Ramos (cell line): ENCODE data around the gene SCFD2.
"Not testable (repeated sequence)": the region's sequence is repeated elsewhere in the genome, so short reads cannot be mapped to it uniquely, and the experiment has no call there.

ENCODE experiments used
- in situ Hi-C: fragments of 300-500 bp; cut with MboI; formaldehyde crosslinking; loops from one replicate; pipeline ENCODE4 v1.14.3; 2022; ENCODE audit warnings: low sequenced_read_pairs; ENCODE audit not compliant: unreplicated experiment

Gene SCFD2

DNA sequence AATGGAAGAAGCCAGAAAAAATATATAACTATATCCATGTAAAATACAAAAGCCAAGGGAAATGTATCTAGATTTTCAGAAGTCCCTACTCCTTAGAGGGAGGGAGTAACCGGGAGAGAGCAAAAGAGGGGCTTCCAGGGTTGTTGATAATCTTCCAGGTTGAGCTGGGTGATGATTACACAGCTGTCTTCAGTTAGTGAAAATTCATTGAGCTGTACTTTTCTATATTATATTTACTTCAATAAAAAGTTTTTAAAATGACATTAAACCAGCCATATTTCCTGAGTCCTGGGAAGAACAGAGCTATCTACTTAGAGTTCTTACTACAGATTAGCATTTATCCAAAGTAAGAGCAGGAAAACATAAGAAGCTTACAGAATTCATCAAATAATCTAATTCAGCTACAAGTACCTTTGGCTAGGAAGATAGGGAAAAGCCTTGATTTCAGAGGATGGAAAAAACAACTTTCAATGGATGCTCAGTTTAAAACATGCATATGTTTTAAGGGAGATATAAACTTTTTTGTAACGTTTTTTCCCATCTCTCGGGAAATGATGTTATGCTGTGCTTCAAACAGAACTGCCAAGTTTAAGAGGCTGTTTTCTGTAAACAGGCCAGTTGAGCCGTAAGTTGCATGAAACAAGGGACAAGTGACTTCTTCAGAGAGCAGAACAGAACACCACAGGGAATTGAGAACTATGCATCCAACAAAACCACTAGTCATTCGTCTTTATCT is 204.6 kb downstream of the SCFD2 start:
- in situ Hi-C loops = no loop called here

DNA sequence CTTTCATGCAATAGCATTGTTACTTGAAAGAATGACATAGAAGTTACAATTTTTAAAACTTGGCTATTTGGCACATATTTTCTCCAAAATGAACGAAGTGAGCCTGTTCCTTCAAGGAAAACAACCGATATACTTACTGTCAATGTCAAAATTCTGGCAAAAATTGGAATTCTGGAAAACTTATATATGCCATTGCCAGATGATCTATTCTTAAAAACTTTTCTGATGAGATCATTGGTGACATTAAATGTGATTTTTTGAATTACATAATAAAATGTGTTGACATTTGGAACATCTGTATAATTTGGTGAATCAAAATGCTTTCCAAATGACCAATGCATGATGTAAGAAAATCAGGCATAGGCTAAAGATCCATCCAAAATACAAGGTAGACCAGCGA is 209.0 kb downstream of the SCFD2 start:
- in situ Hi-C loops = no loop called here

DNA sequence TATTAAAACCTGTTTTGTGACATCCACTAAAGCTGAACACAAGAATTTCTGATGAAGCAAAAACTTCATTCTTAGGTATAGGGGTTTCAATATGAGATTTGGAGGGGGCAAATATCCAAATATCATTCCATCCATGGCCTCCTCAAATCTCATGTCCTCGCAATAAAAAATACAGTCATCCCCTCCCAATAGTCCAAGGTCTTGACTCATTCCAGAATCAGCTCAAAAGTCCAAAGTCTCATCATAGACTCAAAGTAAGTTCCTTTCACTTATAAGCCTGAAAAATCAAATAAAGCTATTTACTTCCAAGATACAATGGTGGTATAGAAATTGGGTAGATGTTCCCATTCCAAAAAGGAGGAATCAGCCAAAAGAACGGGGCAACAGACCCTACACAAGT is 213.4 kb downstream of the SCFD2 start:
- in situ Hi-C loops = no loop called here

DNA sequence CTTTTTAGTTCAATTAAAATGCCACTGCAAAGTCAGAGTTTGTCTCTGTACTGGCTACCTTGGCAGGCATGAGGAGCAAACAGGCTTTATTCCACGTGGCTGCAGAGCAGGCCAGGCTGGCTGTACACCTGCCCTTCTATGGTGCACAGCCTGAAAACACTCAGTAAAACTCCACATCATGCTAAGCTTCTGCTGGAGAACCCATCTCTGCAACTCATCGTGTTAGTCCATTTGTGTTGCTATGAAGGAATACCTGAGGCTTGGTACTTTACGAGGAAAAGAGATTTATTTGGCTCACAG is 214.4 kb downstream of the SCFD2 start:
- in situ Hi-C loops = no loop called here

DNA sequence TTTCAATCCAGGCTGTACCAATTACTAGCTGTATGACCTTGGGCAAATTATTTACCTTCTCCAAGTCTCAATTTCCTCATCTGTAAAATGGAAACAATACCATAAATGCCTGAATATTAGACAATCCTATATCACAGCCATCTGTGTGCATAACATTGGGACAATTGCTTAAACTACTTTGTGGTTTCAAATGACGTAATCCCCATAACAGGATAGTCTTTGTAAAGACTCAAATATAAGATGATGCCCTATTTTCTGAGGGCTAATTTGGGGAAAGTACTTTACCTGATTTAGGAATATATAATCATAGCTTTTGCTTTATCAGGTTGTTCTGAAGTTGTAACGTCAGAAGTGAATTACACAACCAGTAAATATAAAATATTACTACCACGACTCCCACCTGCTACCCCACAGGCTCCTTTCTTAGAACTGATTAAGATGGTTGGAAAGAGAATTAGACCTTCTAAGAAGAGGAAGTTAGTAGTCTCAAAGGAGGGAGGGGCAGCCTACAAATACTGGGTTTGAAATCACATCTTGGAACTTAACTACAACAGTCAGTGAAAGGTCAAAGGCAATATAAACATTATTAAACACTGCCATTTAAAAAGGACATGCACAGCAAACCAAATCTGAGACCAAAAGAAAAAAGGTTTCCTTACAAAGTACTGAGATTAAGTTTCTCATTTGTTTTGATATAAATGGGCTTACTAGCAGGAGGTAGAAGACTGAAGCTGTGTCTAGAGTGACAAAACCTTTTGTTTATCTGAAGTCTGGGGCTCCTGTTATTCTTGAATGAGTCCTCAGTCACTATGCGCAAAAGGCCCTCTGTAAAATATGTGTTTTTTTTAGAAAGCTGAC is 215.0 kb downstream of the SCFD2 start:
- in situ Hi-C loops = no loop called here

DNA sequence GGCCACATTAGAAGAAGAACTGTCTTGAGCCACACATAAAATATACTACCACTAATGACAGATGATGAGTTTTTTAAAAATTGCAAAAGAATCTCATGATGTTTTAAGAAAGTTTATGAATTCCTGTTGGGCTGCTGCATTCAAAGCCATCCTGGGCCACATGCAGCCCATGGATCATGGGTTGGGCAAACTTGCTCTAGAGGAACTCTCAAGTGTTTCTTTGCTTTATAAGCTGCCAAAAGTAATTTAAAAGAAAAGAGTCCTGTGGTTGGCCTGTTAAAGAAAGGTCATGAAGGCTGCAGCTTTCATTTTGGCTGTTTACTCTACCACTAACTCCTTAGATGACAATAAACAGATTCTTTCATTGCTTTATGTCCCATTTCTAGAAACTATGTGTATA is 218.2 kb downstream of the SCFD2 start:
- in situ Hi-C loops = no loop called here

DNA sequence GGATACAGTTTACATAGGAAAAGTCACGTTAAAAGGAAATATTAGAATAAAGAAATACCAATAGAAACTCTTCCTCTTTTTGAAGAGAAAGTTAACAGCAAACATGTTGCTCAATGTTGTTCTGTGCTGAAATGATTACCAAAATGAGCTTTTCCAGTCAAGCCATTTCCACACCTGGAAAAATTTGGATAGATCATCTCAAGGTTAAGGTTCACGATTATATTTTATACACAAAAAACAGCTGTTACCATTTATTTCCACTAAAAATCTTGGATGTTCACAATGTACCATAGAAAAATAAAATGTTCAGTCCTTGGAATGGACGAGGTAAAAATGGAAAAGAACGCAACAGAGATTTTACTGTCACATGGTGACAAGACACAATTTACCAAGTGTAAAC is 218.7 kb downstream of the SCFD2 start:
- in situ Hi-C loops = no loop called here

DNA sequence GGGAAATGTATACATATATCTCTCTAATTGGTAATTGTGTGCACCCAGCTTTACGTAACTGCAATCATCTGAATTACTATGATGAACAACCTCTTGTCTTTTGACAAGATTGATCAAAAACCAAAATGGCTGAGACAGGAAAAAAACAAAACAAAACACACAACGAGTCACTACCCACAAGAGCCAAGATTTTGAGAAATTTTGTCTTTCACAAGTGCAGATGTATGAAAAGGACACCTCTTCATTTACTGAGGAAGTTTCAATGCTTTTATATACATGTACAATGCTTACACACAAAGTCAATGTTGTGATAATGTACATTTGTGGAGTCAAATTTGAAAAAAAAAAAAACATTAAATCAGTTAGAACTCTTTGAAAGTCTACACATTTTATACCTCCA is 224.6 kb downstream of the SCFD2 start:
- in situ Hi-C loops = no loop called here

DNA sequence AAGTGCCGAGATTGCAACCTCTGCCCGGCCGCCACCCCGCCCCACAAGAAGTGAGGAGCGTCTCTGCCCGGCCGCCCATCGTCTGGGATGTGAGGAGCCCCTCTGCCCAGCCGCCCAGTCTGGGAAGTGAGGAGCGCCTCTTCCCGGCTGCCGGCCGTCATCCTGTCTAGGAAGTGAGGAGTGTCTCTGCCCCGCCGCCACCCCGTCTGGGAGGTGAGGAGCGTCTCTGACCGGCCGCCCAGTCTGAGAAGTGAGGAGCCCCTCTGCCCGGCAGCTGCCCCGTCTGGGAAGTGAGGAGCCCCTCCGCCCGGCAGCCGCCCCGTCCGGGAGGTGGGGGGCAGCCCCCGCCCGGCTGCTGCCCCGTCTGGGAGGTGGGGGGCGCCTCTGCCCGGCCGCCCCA is 226.6 kb downstream of the SCFD2 start:
- in situ Hi-C loops = not testable (repeated sequence)

DNA sequence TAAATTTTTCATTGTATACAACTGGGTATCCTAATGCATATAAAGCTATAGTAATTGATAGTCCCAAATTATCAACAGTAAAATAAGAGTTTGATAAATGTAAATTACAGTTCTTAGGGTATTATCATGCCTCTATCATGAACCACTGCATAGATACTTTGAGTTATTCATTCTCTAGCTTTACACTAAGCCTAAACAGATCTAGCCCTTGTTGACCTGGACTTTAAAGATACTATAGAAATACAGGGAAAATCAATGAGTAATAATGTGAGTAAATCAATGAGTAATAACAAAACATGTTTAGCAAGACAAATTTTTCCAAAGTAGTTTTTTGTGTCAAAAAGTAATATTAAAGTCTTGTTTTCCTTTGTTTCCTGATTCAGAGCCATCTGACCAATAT is 228.4 kb downstream of the SCFD2 start:
- in situ Hi-C loops = no loop called here

DNA sequence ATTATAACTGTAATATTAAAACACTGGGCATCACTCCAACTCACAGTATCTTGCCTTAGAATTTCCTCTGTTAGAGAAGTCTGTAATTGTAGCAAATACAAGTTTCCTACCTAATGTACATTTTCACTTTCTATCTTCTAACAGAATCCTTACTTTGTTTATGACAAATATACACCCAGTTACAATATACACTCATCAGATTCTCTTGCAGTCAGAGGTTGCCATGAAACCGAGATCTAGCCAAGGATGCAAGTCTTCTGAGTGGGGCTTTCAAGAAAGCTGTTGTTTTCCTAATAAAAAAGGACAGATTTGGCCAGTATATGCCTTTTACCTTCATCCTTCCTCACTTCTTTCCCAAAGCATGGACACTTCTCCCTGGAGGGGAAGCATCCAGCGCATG is 228.9 kb downstream of the SCFD2 start:
- in situ Hi-C loops = no loop called here

DNA sequence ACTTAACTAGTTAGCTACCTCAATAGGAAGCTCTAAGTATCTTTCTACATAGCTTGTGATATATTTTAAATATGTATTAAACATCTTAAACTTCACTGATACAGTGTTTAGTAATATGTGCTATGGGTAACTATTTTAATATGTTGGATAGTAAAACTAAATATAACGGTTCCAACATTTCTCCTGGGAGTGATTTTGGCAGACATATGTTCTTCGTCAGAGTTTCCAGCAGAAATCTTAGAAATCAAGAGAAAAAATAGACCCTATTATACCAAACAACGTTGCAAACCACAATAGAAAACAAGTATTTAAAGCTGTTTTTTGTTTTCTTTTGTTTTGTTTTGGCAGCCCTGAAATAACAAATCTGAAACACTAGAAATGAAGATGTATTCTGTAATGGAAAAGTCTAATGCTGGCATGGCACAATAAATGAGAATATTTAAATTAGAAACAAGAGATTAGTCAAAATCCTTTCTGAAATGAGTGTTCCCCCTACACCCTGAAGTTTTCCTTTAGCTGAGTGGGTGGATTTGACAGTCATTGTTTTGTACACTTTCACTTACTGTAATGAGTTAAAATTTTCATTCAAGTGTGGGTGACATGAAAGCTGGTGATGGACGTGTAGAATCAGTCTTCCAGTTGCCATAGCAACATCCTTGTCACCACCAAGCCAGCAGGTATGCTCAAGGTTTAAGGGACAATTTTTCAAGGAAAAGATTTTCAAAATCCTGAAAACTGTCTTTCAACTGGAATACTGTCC is 233.5 kb downstream of the SCFD2 start:
- in situ Hi-C loops = no loop called here

DNA sequence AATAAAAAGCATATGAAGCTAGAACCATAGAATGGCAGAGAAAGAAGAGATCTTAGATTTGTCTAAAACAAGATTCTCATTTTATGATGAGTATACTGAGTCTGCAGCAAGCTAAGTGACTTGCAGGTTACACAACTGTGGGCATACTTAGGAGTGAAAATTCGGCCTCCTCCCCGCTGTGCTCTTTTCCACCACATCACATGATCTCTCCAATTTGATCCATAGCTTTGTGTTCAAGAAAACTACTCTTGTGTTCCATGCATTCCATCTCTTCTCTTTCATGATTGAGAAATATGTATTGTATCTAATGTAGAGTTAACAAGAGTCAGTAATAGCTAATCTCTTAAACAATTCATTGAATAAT is 234.3 kb downstream of the SCFD2 start:
- in situ Hi-C loops = no loop called here

DNA sequence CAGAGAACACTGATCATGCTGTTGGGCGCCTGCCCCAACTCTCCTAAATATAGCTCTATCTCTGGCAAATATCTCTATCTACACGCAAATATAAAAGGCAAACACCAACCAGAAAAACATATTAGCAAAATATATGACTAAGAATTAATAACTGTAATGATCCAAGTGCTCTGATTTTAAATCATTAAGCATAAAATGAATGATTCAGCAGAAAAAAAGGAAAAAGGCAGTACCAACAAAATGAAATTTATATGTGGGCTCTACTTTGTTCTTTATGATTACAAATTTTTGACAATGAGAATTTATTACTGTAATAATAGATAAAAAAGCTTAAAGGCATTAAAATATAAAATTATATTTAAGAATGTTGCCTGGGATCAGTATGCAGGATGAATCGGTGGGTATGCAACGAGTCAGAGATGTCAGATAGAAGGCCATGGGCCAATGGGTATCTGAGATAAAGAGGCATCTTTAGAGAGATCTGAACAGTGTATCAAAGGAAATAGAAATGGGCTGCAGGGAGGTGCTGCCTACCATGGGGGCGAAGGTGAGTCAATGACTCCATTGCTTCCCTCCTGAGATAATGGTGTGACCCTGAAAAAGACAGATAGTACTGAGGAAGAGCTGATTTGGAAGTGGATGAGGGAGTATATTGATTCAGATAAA is 234.8 kb downstream of the SCFD2 start:
- in situ Hi-C loops = no loop called here

DNA sequence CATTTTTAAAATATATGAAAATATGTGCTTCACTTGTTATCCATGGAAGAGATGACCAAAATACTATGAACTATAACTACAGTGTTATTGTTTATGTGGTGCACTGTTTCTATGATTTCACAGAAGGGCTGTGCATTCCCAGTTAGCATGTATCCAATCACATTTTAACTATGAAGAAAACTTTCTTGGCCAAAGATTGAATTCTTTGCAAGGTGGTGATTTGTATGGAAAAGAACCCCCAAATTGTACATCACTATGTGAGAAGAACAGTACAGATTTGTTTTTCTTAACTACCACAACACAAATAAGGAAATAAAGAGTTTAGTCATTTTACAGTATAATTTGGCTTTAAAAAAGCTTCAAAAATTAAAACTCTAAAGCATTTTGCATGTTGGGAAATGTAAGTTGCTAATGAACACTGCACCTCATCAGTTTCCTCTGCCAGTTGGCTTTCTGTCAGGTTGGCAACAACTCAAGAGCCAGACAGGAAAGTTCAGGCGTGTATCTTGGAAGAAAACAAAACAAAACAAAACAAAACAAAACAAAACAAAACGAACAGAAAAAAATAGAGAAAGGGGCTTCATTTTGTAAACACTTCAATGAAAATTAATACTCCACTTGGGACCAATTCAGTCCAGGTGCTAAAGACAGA is 237.0 kb downstream of the SCFD2 start:
- in situ Hi-C loops = no loop called here

DNA sequence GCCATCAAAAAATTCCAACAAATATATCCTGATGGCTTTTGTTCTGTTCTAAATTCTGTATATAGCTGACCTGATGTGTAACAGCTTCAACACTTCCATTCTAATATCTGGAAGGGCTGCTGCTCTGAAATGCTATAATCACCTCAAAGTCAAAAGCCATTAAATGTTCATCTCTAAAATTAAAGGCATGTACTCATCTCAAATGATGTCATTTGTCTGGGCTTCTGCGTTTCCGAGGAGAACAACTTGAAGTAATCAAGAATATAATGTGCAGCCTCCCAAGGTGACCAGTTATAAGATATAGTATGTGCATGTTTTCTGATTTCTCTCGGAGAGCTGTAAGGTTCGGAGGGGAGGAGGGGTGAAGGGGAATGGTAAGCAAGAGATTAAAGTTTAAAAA is 237.6 kb downstream of the SCFD2 start:
- in situ Hi-C loops = no loop called here

DNA sequence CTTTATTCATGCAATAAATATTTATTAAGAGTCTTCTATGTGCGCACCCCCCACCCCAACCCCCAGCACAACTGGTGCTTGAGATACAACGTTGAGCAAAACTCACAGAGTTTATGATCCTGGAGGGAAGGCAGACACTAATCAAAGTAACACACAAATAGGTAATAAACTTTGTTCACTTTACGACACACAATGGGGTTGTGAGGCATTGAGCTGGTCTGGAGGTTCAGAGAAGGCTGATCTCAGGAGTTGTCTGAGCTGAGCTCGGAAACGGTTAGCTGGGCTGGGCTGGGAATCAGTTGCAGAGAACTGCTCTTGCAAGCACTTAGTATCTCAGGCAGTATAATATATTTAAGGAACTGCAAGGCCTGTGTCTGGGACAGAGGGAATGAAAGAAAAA is 238.5 kb downstream of the SCFD2 start:
- in situ Hi-C loops = no loop called here

DNA sequence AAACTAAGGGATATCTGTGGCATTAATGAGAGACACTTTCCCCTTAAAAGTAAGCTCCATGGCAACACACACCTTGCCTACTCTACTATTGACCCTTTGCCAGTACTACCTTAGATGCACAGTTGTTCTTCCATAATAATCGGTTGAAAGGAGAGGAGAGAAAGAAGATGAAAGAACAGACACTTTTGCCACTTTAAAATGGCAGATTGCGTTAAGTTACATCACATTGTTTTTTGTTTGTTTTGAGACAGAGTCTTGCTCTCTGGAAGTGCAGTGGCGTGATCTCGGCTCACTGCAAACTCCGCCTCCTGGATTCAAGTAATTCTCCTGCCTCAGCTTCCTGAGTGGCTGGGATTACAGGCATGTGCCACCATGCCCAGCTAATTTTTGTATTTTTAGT is 239.8 kb downstream of the SCFD2 start:
- in situ Hi-C loops = no loop called here

DNA sequence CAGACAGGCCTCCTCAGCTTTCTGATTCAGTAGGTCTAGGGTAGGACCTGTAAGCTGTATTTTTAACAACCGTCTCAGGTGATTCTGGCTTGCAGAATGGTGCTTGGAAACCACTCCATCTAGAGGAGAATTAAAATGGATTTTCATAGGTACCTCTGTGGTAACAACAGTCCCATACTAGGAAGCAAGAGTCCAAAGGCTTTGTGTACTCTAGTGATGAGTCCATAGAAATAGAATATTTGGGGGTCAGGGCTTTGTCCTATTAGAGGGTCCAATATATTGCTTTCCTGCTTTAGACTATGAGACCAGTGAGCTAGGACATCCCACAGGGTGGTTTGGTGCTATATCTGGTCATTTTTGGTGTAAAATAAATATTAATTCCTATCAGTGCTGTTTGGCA is 242.0 kb downstream of the SCFD2 start:
- in situ Hi-C loops = no loop called here

DNA sequence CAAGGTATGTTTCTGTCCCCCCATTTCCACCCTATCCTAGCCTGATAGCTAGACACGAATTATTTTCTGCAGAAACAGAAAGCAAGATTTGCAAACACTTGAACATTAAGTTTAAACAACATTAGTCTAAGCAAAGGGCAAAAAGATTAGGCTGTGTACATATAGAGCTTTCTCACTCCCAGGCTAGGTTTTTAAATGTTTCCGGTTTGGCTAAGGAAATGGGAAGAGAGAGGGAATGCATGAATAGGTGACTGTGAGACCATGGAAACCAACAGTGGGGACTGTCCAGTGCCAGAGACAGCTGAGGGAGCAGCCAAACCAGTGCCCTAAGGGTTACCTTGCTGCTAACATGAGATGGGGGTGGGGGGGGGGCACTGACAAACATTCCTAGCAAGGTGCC is 242.7 kb downstream of the SCFD2 start:
- in situ Hi-C loops = no loop called here
